HepG2 (cell line): Measurements from ENCODE around the gene ZNF540. TPM values are rescaled to one million over a fixed set of nuclear protein-coding genes. Genes with fewer than 3 reads are reported as not detected.

ENCODE experiments used
- ARNTL ChIP-seq: sonication (generic); formaldehyde crosslinking; IDR thresholded peaks from 2 replicates; pipeline ENCODE4 v1.4.0; 2020; ENCODE audit warnings: mild to moderate bottlenecking, missing genetic modification reagents
- CENPT ChIP-seq: sonication (generic); formaldehyde crosslinking; IDR thresholded peaks from 2 replicates; pipeline ENCODE4 v1.8.0; 2022; ENCODE audit warnings: low read depth, mild to moderate bottlenecking, moderate library complexity, missing genetic modification reagents
- CHCHD3 ChIP-seq: sonication (generic); formaldehyde crosslinking; IDR thresholded peaks from 2 replicates; pipeline ENCODE4 v1.8.0; 2022; ENCODE audit warnings: mild to moderate bottlenecking, missing genetic modification reagents, moderate library complexity
- DMTF1 ChIP-seq: sonication (generic); formaldehyde crosslinking; IDR thresholded peaks from 2 replicates; pipeline ENCODE4 v1.4.0; 2020; ENCODE audit warnings: mild to moderate bottlenecking, missing genetic modification reagents
- EEA1 ChIP-seq: sonication (generic); formaldehyde crosslinking; IDR thresholded peaks from 2 replicates; pipeline ENCODE4 v1.5.1; 2020; ENCODE audit warnings: mild to moderate bottlenecking, missing genetic modification reagents, borderline replicate concordance
- FOXA3 ChIP-seq: IDR thresholded peaks from 2 replicates; pipeline ENCODE4 v1.6.1; 2016; ENCODE audit warnings: missing genetic modification reagents, missing compliant biosample characterization
- KDM4B ChIP-seq: sonication (generic); formaldehyde crosslinking; IDR thresholded peaks from 2 replicates; pipeline ENCODE4 v1.4.0; 2020; ENCODE audit warnings: missing genetic modification reagents
- MEIS2 ChIP-seq: sonication (generic); formaldehyde crosslinking; IDR thresholded peaks from 2 replicates; pipeline ENCODE4 v1.9.0; 2021; ENCODE audit warnings: mild to moderate bottlenecking, missing genetic modification reagents
- NPAS2 ChIP-seq: sonication (generic); formaldehyde crosslinking; IDR thresholded peaks from 2 replicates; pipeline ENCODE4 v1.8.0; 2022; ENCODE audit warnings: mild to moderate bottlenecking, missing genetic modification reagents, borderline replicate concordance
- PLRG1 ChIP-seq: fragments of 450-650 bp; conservative IDR thresholded peaks from 2 replicates; pipeline ENCODE4 v1.6.1; 2016
- TAF1 ChIP-seq: sonication (generic); formaldehyde crosslinking; IDR thresholded peaks from 2 replicates; pipeline ENCODE4 v1.4.0; 2020; ENCODE audit warnings: missing genetic modification reagents
- THAP7 ChIP-seq: sonication (generic); formaldehyde crosslinking; IDR thresholded peaks from 2 replicates; pipeline ENCODE4 v1.8.1; 2023; ENCODE audit warnings: mild to moderate bottlenecking, missing genetic modification reagents
- ZNF124 ChIP-seq: sonication (generic); formaldehyde crosslinking; IDR thresholded peaks from 2 replicates; pipeline ENCODE4 v1.4.0; 2020; ENCODE audit warnings: missing genetic modification reagents
- ZNF597 ChIP-seq: sonication (generic); formaldehyde crosslinking; IDR thresholded peaks from 2 replicates; pipeline ENCODE4 v1.5.0; 2020; ENCODE audit warnings: missing genetic modification reagents
- ZNF615 ChIP-seq: sonication (generic); formaldehyde crosslinking; IDR thresholded peaks from 2 replicates; pipeline ENCODE4 v1.5.0; 2020; ENCODE audit warnings: mild to moderate bottlenecking, missing genetic modification reagents, borderline replicate concordance
- ZNF768 ChIP-seq: sonication (generic); formaldehyde crosslinking; IDR thresholded peaks from 2 replicates; pipeline ENCODE4 v1.4.0; 2020; ENCODE audit warnings: missing genetic modification reagents
- polyA plus RNA-seq, 8 experiments: library from polyadenylated mRNA; depleted of rRNA in 3 of 8; stranded (reverse) in 7 of 8; unstranded in 1 of 8; fragments of >200 nt; fragmentation: Illumina TruSeq in 4 of 8; extraction: Trizol in 4 of 8; gene quantifications; 2 replicates each; pipeline versions ENCODE4 v1.2.1 to v1.2.3, GENCODE V29; 2011 to 2016; ENCODE audit warnings: low read depth in 4 of 8, missing spikeins in 1 of 8, mixed read lengths in 1 of 8; ENCODE audit not compliant: insufficient read depth in 1 of 8
- total RNA-seq, 5 experiments: library from RNA; depleted of rRNA; stranded (reverse); fragments of >200 nt; fragmentation: Illumina TruSeq; extraction: Trizol; gene quantifications; 2 replicates each; pipeline ENCODE4 v1.2.3, GENCODE V29; 2016; ENCODE audit warnings: low read depth in 1 of 5
- TF ChIP-seq, protein P1 (sequence below): sonication (generic); formaldehyde crosslinking; IDR thresholded peaks from 2 replicates; pipeline ENCODE4 v1.4.0; 2020; ENCODE audit warnings: missing genetic modification reagents, borderline replicate concordance
- TF ChIP-seq, protein P2 (sequence below): sonication (generic); formaldehyde crosslinking; IDR thresholded peaks from 2 replicates; pipeline ENCODE4 v1.5.0; 2020; ENCODE audit warnings: missing genetic modification reagents, mild to moderate bottlenecking, borderline replicate concordance

ZNF540 gene
- total and polyA plus RNA-seq, 2 of the 13 experiments (the other 11 are each of a cell fraction or from before 2014, with no cell fraction given), result 0.21 to 0.40 TPM

GRCh38 chr19:37655301-37655688 lies 60.6 kb downstream of the ZNF540 start, which contains the start of gene ZFP30 (continued):
- TF ChIP-seq MEIS2 (no peak), PLRG1 (no peak), CHCHD3 (no peak), ZNF124 (CRISPR knock-in tag) (no peak), ZNF615 (no peak; the same call in 1 of the 2 replicates), FOXA3 (CRISPR knock-in tag) (no peak), KDM4B (CRISPR knock-in tag) (0 out of 2 replicates have a peak, but pooled peaks have one; percentile 10), EEA1 (no peak), DMTF1 (CRISPR knock-in tag) (no peak), ZNF597 (CRISPR knock-in tag) (no peak), CENPT (no peak), NPAS2 (CRISPR knock-in tag) (no peak), TAF1 (CRISPR knock-in tag) (peak; percentile 79; the same call in 1 of the 2 replicates), THAP7 (no peak), ARNTL (no peak), ZNF768 (0 out of 2 replicates have a peak, but pooled peaks have one; percentile 9)
- TF ChIP-seq, protein P1, sequence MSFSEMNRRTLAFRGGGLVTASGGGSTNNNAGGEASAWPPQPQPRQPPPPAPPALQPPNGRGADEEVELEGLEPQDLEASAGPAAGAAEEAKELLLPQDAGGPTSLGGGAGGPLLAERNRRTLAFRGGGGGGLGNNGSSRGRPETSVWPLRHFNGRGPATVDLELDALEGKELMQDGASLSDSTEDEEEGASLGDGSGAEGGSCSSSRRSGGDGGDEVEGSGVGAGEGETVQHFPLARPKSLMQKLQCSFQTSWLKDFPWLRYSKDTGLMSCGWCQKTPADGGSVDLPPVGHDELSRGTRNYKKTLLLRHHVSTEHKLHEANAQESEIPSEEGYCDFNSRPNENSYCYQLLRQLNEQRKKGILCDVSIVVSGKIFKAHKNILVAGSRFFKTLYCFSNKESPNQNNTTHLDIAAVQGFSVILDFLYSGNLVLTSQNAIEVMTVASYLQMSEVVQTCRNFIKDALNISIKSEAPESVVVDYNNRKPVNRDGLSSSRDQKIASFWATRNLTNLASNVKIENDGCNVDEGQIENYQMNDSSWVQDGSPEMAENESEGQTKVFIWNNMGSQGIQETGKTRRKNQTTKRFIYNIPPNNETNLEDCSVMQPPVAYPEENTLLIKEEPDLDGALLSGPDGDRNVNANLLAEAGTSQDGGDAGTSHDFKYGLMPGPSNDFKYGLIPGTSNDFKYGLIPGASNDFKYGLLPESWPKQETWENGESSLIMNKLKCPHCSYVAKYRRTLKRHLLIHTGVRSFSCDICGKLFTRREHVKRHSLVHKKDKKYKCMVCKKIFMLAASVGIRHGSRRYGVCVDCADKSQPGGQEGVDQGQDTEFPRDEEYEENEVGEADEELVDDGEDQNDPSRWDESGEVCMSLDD (CRISPR knock-in tag), result no peak
- TF ChIP-seq, protein P2, sequence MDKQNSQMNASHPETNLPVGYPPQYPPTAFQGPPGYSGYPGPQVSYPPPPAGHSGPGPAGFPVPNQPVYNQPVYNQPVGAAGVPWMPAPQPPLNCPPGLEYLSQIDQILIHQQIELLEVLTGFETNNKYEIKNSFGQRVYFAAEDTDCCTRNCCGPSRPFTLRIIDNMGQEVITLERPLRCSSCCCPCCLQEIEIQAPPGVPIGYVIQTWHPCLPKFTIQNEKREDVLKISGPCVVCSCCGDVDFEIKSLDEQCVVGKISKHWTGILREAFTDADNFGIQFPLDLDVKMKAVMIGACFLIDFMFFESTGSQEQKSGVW (CRISPR knock-in tag), result no peak
